Suprapubic skin (tissue), 4 donors: ENCODE results near the gene HNRNPH1.

Experiments used
- EP300 ChIP-seq: sonication (generic); formaldehyde crosslinking; IDR thresholded peaks from one replicate; pipeline ENCODE4 v1.6.1; 2017; ENCODE audit warnings: antibody characterized with exemption
- POLR2A ChIP-seq, 2 donors: fragments of 450-650 bp; IDR thresholded peaks; one replicate each; pipeline ENCODE4 v1.6.1; 2017; ENCODE audit warnings: antibody characterized with exemption in 2 of 2, mild to moderate bottlenecking in 2 of 2, moderate library complexity in 2 of 2
- POLR2AphosphoS5 ChIP-seq, 3 donors: sonication (generic); formaldehyde crosslinking; IDR thresholded peaks; one replicate each; pipeline ENCODE4 v1.6.1; 2017; ENCODE audit warnings: antibody characterized with exemption in 3 of 3
- TF ChIP-seq, protein P1 (sequence below), 2 donors: fragments of 200-600 bp in 1 of 2; fragments of 450-650 bp in 1 of 2; sonication (generic) in 1 of 2; IDR thresholded peaks; one replicate each; pipeline ENCODE4 v1.5.1; 2016 to 2019; ENCODE audit warnings: antibody characterized with exemption in 2 of 2, mild to moderate bottlenecking in 1 of 2, moderate library complexity in 1 of 2

DNA sequence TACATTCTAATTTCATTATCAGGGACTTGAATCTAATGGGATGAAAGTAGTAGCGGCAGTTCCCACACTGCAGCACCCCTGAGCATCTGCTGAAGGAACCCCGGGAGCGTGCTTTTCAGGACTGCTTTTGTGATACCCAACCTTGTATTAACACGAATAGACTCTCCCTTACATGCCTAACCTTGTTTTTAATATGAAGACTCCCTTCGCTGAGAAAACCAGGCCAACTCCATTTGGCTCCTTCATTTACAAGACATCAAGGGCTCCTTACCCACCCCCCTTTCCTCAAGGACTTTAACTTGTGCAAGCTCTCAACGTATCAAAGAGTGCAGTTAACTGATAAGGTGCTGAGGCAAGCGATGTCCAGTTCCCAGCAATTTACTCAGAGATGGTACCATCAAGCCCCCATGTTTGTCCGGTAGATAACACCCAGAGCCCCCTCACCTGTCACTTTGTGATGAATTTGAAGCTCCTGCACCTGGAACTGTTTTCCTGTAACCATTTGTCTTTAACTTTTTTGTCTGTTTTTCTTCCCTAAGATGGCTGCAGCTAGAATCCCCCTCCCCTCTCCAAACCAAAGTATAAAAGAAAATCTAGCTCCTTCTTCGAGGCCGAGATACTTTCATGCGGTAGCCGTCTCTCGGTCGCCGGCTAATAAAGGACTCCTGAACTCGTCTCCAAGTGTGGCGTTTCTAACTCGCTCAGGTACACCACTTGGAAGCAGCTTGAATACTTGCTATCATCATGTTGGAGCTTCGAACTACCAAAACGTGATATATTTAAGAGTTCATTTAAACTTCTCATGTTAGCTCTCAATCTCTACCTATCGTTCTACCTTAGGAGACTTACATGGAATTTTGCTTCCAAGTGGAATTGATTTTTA, 10.7 kb downstream of the HNRNPH1 start:
- TF ChIP-seq, protein P1, sequence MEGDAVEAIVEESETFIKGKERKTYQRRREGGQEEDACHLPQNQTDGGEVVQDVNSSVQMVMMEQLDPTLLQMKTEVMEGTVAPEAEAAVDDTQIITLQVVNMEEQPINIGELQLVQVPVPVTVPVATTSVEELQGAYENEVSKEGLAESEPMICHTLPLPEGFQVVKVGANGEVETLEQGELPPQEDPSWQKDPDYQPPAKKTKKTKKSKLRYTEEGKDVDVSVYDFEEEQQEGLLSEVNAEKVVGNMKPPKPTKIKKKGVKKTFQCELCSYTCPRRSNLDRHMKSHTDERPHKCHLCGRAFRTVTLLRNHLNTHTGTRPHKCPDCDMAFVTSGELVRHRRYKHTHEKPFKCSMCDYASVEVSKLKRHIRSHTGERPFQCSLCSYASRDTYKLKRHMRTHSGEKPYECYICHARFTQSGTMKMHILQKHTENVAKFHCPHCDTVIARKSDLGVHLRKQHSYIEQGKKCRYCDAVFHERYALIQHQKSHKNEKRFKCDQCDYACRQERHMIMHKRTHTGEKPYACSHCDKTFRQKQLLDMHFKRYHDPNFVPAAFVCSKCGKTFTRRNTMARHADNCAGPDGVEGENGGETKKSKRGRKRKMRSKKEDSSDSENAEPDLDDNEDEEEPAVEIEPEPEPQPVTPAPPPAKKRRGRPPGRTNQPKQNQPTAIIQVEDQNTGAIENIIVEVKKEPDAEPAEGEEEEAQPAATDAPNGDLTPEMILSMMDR (IDR thresholded peaks at IDR 0.05): no peak
- TF ChIP-seq POLR2A (IDR thresholded peaks at IDR 0.05) (no peak), POLR2AphosphoS5 (IDR thresholded peaks at IDR 0.05) (no peak), EP300 (no peak)
